SU-DHL-6 (cell line): ENCODE data around the gene NAT14.

ENCODE experiments used
- H2AFZ ChIP-seq: fragments of 200-600 bp; sonication (generic); 2 replicates; pipeline ENCODE4 v1.6.1; 2014; ENCODE audit warnings: low read depth, mild to moderate bottlenecking, moderate library complexity, mixed read lengths, antibody characterized with exemption, low read length; ENCODE audit not compliant: severe bottlenecking
- H3F3A ChIP-seq: fragments of 200-600 bp; shearing (Covaris generic); 2 replicates; pipeline ENCODE4 v1.6.0; 2016; ENCODE audit warnings: antibody characterized with exemption, mild to moderate bottlenecking; ENCODE audit not compliant: insufficient read depth
- H3K27ac ChIP-seq: fragments of 200-600 bp; sonication (generic); 2 replicates; pipeline ENCODE4 v1.5.1; 2016; ENCODE audit warnings: low read depth, mild to moderate bottlenecking, low read length, moderate library complexity, mixed read lengths
- H3K27me3 ChIP-seq: fragments of 200-600 bp; sonication (generic), shearing (Covaris generic); 2 replicates; pipeline ENCODE4 v1.6.0; 2014; ENCODE audit warnings: mild to moderate bottlenecking, low read length
- H3K36me3 ChIP-seq: fragments of 200-600 bp; sonication (generic); 2 replicates; pipeline ENCODE4 v1.6.1; 2014; ENCODE audit warnings: mild to moderate bottlenecking, low read length, mixed read lengths
- H3K4me2 ChIP-seq: fragments of 300-600, 200-600 bp; shearing (Covaris generic), sonication (generic); 2 replicates; pipeline ENCODE4 v1.6.0; 2014; ENCODE audit warnings: low read length, low read depth, mild to moderate bottlenecking; ENCODE audit not compliant: poor library complexity, severe bottlenecking
- H3K4me3 ChIP-seq: fragments of 200-600 bp; sonication (generic); 2 replicates; pipeline ENCODE4 v1.5.1; 2014; ENCODE audit warnings: antibody characterized with exemption, low read length, mild to moderate bottlenecking, mixed read lengths; ENCODE audit not compliant: insufficient read depth, poor library complexity, severe bottlenecking
- H3K79me2 ChIP-seq: fragments of 200-600 bp; sonication (generic); 2 replicates; pipeline ENCODE4 v1.6.1; 2014; ENCODE audit warnings: mild to moderate bottlenecking, low read length, moderate library complexity; ENCODE audit not compliant: insufficient read depth
- H3K9ac ChIP-seq: fragments of 200-600 bp; sonication (generic); 2 replicates; pipeline ENCODE4 v1.7.0; 2014; ENCODE audit warnings: mild to moderate bottlenecking, low read length
- H3K9me2 ChIP-seq: fragments of 200-600 bp; sonication (generic); replicated peaks from 2 replicates; pipeline ENCODE4 v1.6.1; 2014; ENCODE audit warnings: low read length; ENCODE audit not compliant: insufficient read depth
- H3K9me3 ChIP-seq: fragments of 200-600 bp; sonication (generic); 2 replicates; pipeline ENCODE4 v1.6.1; 2014; ENCODE audit warnings: low read length, mixed read lengths; ENCODE audit not compliant: insufficient read depth
- H4K20me1 ChIP-seq: fragments of 200-600 bp; sonication (generic); 2 replicates; pipeline ENCODE4 v1.6.1; 2014; ENCODE audit warnings: low read depth, mild to moderate bottlenecking, antibody characterized with exemption, low read length, moderate library complexity, mixed read lengths
- CTCF ChIP-seq: fragments of 200-600 bp; sonication (generic); IDR thresholded peaks from one replicate; pipeline ENCODE4 v1.5.1; 2017; ENCODE audit warnings: antibody characterized with exemption, mild to moderate bottlenecking, low read length, moderate library complexity; ENCODE audit not compliant: insufficient read depth, poor library complexity, severe bottlenecking
- EZH2phosphoT487 ChIP-seq: fragments of 200-600 bp; sonication (generic), shearing (Covaris generic); conservative IDR thresholded peaks from 2 replicates; pipeline ENCODE4 v1.6.1; 2018; ENCODE audit warnings: mild to moderate bottlenecking, antibody characterized with exemption, low read length, moderate library complexity, mixed read lengths

NAT14 gene, protein sequence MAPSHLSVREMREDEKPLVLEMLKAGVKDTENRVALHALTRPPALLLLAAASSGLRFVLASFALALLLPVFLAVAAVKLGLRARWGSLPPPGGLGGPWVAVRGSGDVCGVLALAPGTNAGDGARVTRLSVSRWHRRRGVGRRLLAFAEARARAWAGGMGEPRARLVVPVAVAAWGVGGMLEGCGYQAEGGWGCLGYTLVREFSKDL

GRCh38 chr19:55484593-55485438 is at the start of gene NAT14:
TSS of gene NAT14 (plus strand) at chr19:55485188. CDS start at chr19:55485709, 521 bp downstream.
- H2AFZ ChIP-seq = peak within 1 kb of the TSS; percentile 63
- no peak within 1 kb of the TSS for H3K27ac ChIP-seq

DNA sequence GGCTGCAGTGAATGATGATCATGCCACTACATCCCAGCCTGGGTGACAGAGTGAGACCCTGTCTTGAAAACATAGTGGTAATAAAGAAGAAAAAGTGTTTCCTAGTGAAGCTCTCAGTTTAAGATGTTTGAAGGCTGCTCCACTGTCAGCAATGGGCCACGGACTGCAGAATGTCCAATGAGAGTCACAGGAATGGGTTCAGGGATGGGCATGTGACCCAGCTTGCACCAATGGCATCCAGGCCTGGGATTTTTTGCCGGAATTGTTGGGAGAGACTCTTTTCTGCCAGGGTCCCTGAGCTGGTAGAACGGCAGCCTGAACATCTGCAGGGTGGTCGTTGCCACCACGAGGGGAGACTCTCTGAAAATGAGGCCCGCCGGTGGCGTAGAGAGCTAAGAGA is 48.1 kb upstream of the NAT14 start:
- Histone ChIP-seq H2AFZ (no peak overlapping the region), H3K9ac (no peak overlapping the region), H3K27ac (no peak overlapping the region), H3K27me3 (no peaks in the 10 kb centered on the region), H3K4me2 (no peak overlapping the region), H4K20me1 (no peaks in the 10 kb centered on the region), H3F3A (no peaks in the 10 kb centered on the region), H3K4me3 (no peak overlapping the region), H3K36me3 (no peaks in the 10 kb centered on the region), H3K79me2 (no peaks in the 10 kb centered on the region), H3K9me3 (no peaks in the 10 kb centered on the region), H3K9me2 (no peaks in the 10 kb centered on the region)
- TF ChIP-seq CTCF (no peak), EZH2phosphoT487 (no peak)

More at GRCh38 chr19:55484593-55485438, at the start of gene NAT14:
- Histone ChIP-seq H3K9me3 (no peaks in the 10 kb centered on the region), H3K9ac (peak within 1 kb of the TSS; percentile 64), H4K20me1 (no peaks in the 10 kb centered on the region), H3K9me2 (no peaks in the 10 kb centered on the region), H3K27me3 (no peaks in the 10 kb centered on the region), H3K4me3 (peak within 1 kb of the TSS; percentile 73), H3K36me3 (no peaks in the 10 kb centered on the region), H3K79me2 (no peaks in the 10 kb centered on the region), H3K4me2 (peak within 1 kb of the TSS; percentile 75), H3F3A (0 out of 2 replicates have a peak, but pooled peaks cover 3% of the 10 kb centered on the region)
- TF ChIP-seq EZH2phosphoT487 (no peak), CTCF (no peak)

GRCh38 chr19:55437410-55437809 is 47.6 kb upstream of the NAT14 start:
- no peaks in the 10 kb centered on the region for H3K36me3 ChIP-seq
- TF ChIP-seq CTCF (no peak), EZH2phosphoT487 (no peak)
- H3K9me2 ChIP-seq = no peaks in the 10 kb centered on the region

More at GRCh38 chr19:55437410-55437809, 47.6 kb upstream of the NAT14 start:
- Histone ChIP-seq H3K4me2 (no peak overlapping the region), H3K27me3 (no peaks in the 10 kb centered on the region), H3K9ac (no peak overlapping the region), H4K20me1 (no peaks in the 10 kb centered on the region), H3K79me2 (no peaks in the 10 kb centered on the region), H3K27ac (no peak overlapping the region), H3F3A (no peaks in the 10 kb centered on the region), H3K9me3 (no peaks in the 10 kb centered on the region), H2AFZ (no peak overlapping the region), H3K4me3 (no peak overlapping the region)
